Thyroid gland (tissue), 4 donors: ENCODE measurements around the gene WASF3.

Experiments used
- CTCF ChIP-seq, 6 experiments: fragments of 200-600 bp in 3 of 6; fragments of 450-650 bp in 3 of 6; sonication (generic) in 3 of 6; IDR thresholded peaks; one replicate each; pipeline ENCODE4 v1.5.1; 2016 to 2019; ENCODE audit warnings: antibody characterized with exemption in 6 of 6, mild to moderate bottlenecking in 2 of 6, inconsistent platforms in 1 of 6, moderate library complexity in 1 of 6
- POLR2A ChIP-seq, 2 donors: fragments of 450-650 bp; IDR thresholded peaks; one replicate each; pipeline ENCODE4 v1.6.1; 2017; ENCODE audit warnings: antibody characterized with exemption in 2 of 2, mild to moderate bottlenecking in 2 of 2, moderate library complexity in 1 of 2

- no peak for TF ChIP-seq CTCF (IDR thresholded peaks at IDR 0.05)
- TF ChIP-seq POLR2A (IDR thresholded peaks at IDR 0.05) = no peak
Observed at GRCh38 chr13:26579580-26579979, 22.1 kb downstream of the WASF3 start.
